HG03469 (cell line): Measurements from ENCODE around the gene OGDHL.

Experiments
- ATAC-seq: cut with Tn5 transposase; IDR thresholded peaks from one replicate; pipeline ENCODE4 v1.9.1; 2021; ENCODE audit warnings: mild to moderate bottlenecking, moderate library complexity, moderate number of reproducible peaks; ENCODE audit not compliant: unreplicated experiment

OGDHL gene

DNA sequence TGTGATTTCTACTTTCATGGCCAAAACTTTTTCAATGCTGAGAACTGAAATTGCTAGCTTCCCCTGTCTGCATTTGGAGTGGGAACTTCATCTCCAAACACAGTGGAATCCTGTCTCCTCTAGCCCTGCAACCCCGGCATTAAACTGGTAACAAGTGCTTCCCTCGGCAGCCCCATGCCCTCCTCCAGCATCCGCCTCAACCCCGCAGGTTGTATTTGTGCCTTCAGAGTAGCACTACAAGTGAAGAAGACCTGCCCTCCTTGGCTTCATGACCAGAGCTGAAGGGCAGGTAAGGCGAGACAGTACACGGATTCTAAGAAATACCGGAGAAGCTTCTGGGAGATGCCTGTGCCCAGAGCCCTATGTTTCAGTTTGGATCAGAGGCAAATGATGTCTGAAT, 65.8 kb downstream of the OGDHL start:
- no peak for ATAC-seq

DNA sequence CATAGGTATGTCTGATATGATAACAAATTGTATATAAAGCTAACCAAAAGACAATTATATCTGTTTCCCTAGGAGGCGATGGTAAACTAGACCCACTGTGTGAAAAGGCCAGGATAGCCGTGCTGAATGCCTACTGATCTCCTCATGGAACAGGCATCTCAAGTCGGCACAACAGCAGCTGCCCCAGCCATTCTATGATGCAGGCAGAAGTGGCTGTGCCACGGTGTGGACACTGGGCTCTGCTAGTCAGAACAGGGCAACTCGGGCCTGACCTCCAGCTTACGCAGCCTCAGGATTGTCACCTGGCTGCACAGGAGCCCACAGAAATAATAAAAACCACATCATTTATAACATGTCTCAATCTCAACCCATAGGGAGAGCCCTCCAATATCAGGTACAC, 67.7 kb downstream of the OGDHL start:
- no peak for ATAC-seq

DNA sequence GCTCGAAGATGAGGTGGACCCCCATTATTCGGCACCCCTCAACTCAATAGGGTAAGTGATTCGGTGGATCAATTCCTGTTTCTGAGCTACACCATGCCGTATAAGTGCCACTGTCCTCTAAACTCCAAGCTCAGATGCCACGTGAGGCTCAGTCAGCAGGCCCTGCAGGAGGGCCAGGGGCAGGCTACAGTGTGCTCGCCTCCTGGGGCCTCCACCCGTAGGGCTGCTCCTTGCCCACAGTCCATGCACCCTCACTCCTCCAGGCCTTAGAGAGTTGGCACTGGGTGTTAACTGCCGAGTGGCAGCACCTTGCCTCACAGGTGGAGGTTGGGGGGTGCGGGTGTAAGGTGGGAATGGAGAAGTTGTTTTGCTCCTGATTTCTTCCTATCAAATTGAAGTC, 70.5 kb downstream of the OGDHL start:
- ATAC-seq: no peak

DNA sequence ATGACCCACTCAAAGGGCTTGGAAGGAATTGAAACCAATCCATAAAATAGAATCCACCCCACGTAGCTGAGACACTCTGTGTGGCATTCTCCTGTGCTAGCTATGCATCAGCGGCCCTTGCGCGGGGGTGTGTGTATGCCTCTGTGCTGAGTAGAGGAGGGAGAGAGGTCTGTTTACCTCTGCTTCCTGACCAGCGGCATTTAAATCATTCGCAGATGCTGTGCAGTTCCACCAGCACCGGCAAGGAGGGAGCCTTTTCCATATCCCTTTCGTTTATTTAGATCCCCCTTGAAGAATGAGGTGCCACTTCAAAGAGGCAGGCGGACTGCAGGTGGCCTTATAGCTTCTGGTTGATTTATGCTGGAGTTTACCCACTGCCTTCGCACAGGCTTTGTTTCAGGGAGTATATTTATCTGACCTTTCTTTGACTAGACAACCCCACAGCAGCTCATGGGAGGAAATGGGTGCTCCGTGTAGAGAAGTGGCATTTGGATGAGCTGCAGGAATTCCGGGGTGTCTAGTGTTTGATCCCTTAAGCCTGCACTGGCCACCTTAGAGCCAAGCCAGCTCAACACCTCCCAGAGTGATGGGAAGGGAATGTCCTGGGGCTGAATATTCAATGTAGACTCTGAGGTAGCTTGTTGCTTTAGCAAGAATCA, 71.3 kb downstream of the OGDHL start:
- ATAC-seq: no peak

DNA sequence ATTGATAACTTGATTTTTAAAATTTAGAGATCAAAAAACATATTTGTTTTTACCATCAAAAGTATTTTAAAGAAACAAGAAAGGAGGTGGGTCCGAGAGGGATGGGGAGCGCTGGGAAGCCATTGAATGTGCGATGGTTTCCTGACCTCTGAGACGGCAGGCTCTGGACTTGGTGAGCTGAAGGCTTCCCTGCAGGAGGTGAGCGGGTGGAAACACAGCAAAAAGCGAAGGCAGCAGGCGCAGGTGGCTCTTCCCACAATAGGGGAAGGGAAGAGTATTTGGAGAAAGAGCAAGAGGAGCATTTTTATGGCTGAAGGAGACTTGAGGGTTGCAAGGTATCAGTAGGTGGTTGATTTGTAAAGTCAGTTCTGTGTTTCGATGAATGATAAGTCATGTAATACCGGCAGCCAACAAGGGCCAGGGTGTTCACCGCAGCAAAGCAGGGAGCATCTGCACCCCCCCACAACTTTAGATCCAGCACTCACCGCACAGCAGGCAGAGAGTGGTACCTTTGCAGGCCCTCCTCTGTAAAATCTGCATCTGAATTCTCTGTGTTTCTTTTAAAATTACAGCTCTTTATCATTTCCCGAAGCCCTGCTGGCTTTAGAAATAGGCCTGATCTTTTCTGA, 72.1 kb downstream of the OGDHL start:
- no peak for ATAC-seq

DNA sequence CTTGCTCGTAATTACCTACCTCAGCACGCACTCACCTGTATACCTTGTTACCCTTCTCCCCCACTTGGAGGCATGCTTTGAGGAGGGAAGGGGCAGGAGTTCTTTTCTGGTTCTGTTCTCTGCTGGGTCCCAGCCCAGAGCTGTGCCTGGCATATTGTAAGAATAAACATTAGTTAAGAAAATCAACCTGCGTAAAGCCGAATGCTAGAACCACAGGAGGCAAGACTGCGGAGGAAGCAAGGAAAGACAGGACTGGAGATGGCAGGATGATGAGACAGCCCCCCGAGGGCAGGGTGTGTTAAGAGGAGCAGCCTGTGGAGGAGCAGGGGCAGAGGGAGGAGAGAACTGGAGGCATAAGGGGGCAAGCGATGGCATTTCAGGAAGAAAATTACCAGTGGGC, 73.2 kb downstream of the OGDHL start:
- no peak for ATAC-seq

DNA sequence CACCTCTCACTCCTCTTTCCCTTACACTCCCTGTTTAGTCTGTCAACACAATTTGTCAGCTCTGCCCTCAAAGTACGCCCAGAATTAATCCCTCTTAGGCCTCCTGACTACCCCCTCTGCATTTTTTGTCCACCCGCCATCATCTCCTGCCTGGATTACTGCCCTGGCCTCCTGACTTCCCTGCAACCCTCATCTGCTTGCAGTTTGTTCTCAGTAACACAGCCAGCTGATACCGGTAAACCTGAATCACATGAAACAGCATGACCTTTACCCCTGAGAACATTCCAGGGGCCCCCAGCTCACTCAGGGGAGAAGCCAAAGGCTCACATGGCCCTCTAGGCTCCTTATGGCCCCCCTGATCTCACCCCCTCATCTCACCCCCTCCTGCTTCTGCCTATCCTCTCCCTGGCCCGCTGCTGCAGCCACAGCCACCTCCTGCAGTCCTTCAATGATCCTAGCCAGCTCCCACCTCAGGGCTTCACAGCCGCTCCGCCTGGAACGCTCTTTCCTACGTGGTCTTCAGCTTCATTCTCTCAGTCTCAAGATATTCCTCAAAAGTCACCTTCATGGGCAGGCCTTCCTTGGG, 73.8 kb downstream of the OGDHL start:
- no peak for ATAC-seq

DNA sequence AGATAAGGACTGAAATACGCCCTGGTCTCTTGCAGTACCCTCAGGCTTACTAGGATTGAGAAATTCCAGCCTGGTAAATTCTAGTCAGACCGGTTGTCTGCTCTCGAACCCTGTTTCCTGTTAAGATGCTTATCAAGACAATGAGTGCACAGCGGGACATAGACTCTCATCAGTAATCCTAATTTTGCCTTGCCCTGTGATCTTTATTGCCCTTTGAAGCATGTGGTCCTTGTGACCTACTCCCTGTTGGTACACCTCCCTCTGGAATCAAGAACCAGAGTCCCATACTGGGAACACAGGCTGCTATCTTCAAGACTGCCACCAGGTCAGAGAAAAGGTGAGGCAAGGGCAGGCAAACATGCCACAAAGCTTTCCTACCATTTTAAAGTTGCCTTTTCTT, 75.5 kb downstream of the OGDHL start:
- ATAC-seq: no peak
